Loucy (cell line): ENCODE data around the gene DOC2A.

Source experiments
- H2AFZ ChIP-seq: fragments of 200-600 bp; sonication (generic); 2 replicates; pipeline ENCODE4 v1.6.0; 2016; ENCODE audit warnings: antibody characterized with exemption, mild to moderate bottlenecking, low read length, moderate library complexity
- H3F3A ChIP-seq: fragments of 200-600 bp; 2 replicates; pipeline ENCODE4 v1.6.0; 2016; ENCODE audit warnings: antibody characterized with exemption, low read depth, mild to moderate bottlenecking
- H3K27me3 ChIP-seq: fragments of 200-600 bp; sonication (generic); 2 replicates; pipeline ENCODE4 v1.6.1; 2014; ENCODE audit warnings: low read length, mild to moderate bottlenecking; ENCODE audit not compliant: insufficient read depth, poor library complexity, severe bottlenecking
- H3K36me3 ChIP-seq: fragments of 200-600 bp; sonication (generic); 2 replicates; pipeline ENCODE4 v1.6.1; 2016; ENCODE audit warnings: low read length; ENCODE audit not compliant: insufficient read depth
- H3K4me1 ChIP-seq: fragments of 200-600 bp; sonication (generic); 2 replicates; pipeline ENCODE4 v1.5.1; 2014; ENCODE audit warnings: low read length, mild to moderate bottlenecking; ENCODE audit not compliant: insufficient read depth, poor library complexity, severe bottlenecking
- H3K4me2 ChIP-seq: fragments of 200-600 bp; sonication (generic); 2 replicates; pipeline ENCODE4 v1.6.0; 2014; ENCODE audit warnings: antibody characterized with exemption, low read length, low read depth, mild to moderate bottlenecking; ENCODE audit not compliant: poor library complexity, severe bottlenecking
- H3K4me3 ChIP-seq: fragments of 200-600 bp; sonication (generic); 2 replicates; pipeline ENCODE4 v1.5.1; 2014; ENCODE audit warnings: low read length, mild to moderate bottlenecking, mixed read lengths; ENCODE audit not compliant: poor library complexity, severe bottlenecking
- H3K79me2 ChIP-seq: fragments of 200-600 bp; sonication (generic); 2 replicates; pipeline ENCODE4 v1.6.1; 2014; ENCODE audit warnings: low read length; ENCODE audit not compliant: insufficient read depth
- H3K9ac ChIP-seq: fragments of 200-600 bp; sonication (generic); 2 replicates; pipeline ENCODE4 v1.6.0; 2014; ENCODE audit warnings: mild to moderate bottlenecking, low read depth, low read length, moderate library complexity; ENCODE audit not compliant: poor library complexity, severe bottlenecking
- H3K9me2 ChIP-seq: fragments of 200-600 bp; sonication (generic); replicated peaks from 2 replicates; pipeline ENCODE4 v1.6.1; 2016; ENCODE audit warnings: low read depth, low read length, mixed read lengths
- H3K9me3 ChIP-seq: fragments of 200-600 bp; sonication (generic); 2 replicates; pipeline ENCODE4 v1.6.1; 2014; ENCODE audit warnings: mild to moderate bottlenecking, antibody characterized with exemption, low read length, low read depth; ENCODE audit not compliant: insufficient read depth
- H4K20me1 ChIP-seq: fragments of 200-600 bp; sonication (generic); 2 replicates; pipeline ENCODE4 v1.6.0; 2014; ENCODE audit warnings: antibody characterized with exemption, low read length, mild to moderate bottlenecking; ENCODE audit not compliant: insufficient read depth, poor library complexity, severe bottlenecking
- EZH2phosphoT487 ChIP-seq: fragments of 200-600 bp; IDR thresholded peaks from 2 replicates; pipeline ENCODE4 v1.6.1; 2018; ENCODE audit warnings: antibody characterized with exemption, mild to moderate bottlenecking, moderate library complexity, borderline replicate concordance
- TF ChIP-seq, protein P1 (sequence below): fragments of 200-600 bp; sonication (generic); conservative IDR thresholded peaks from 2 replicates; pipeline ENCODE4 v1.5.1; 2014; ENCODE audit warnings: mild to moderate bottlenecking, antibody characterized with exemption, low read length

The DOC2A gene

DNA sequence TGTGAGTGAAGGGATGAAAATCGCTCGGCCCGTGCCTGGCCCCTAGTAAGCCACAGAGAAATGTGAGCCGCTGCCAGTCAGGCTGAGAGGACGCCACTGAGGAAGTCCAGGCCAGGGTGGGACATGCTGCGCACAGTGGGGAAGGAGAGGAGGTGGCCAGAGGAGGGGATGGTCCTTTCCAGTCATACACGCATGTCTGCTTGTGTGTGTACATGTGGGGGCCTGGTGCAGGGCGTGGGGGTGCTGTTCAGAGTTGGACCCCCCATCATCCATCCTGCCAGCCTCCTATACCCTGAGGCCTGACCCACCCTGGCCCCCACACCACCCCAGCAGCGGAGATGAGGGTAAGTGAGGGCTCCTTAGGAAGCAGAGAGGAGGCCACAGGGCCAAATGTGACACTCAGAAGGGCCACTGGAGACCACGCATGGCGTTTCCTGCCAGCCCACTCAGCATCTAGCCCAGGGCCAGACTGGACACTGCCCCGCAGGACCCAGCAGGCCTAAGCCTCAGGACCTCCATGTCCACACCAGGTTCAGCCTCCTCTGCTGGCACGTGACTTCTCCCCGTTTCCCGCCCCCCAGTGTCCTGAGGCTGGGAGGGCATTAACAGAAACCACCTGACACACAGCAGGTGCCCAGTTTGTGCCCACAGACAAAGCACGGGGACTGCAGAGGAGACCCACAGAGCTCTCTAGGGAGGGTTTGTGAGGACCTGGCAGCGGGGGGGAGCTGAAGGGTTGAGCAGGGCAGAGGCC is 7.0 kb downstream of the DOC2A start:
- H3K9me2 ChIP-seq: no peaks in the 10 kb centered on the region
- H3K79me2 ChIP-seq: no peaks in the 10 kb centered on the region
- H3K4me1 ChIP-seq: no peaks in the 10 kb centered on the region
- H4K20me1 ChIP-seq: peaks cover 2% of the 10 kb centered on the region
- no peak overlapping the region for H3K4me3 ChIP-seq
- H3F3A ChIP-seq: no peaks in the 10 kb centered on the region
- H3K27me3 ChIP-seq: no peaks in the 10 kb centered on the region
- H3K4me2 ChIP-seq: no peak overlapping the region
- H2AFZ ChIP-seq: no peak overlapping the region
- H3K9ac ChIP-seq: no peak overlapping the region
- no peak for TF ChIP-seq EZH2phosphoT487
- TF ChIP-seq, protein P1, sequence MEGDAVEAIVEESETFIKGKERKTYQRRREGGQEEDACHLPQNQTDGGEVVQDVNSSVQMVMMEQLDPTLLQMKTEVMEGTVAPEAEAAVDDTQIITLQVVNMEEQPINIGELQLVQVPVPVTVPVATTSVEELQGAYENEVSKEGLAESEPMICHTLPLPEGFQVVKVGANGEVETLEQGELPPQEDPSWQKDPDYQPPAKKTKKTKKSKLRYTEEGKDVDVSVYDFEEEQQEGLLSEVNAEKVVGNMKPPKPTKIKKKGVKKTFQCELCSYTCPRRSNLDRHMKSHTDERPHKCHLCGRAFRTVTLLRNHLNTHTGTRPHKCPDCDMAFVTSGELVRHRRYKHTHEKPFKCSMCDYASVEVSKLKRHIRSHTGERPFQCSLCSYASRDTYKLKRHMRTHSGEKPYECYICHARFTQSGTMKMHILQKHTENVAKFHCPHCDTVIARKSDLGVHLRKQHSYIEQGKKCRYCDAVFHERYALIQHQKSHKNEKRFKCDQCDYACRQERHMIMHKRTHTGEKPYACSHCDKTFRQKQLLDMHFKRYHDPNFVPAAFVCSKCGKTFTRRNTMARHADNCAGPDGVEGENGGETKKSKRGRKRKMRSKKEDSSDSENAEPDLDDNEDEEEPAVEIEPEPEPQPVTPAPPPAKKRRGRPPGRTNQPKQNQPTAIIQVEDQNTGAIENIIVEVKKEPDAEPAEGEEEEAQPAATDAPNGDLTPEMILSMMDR: no peak
- no peaks in the 10 kb centered on the region for H3K9me3 ChIP-seq
- no peaks in the 10 kb centered on the region for H3K36me3 ChIP-seq

DNA sequence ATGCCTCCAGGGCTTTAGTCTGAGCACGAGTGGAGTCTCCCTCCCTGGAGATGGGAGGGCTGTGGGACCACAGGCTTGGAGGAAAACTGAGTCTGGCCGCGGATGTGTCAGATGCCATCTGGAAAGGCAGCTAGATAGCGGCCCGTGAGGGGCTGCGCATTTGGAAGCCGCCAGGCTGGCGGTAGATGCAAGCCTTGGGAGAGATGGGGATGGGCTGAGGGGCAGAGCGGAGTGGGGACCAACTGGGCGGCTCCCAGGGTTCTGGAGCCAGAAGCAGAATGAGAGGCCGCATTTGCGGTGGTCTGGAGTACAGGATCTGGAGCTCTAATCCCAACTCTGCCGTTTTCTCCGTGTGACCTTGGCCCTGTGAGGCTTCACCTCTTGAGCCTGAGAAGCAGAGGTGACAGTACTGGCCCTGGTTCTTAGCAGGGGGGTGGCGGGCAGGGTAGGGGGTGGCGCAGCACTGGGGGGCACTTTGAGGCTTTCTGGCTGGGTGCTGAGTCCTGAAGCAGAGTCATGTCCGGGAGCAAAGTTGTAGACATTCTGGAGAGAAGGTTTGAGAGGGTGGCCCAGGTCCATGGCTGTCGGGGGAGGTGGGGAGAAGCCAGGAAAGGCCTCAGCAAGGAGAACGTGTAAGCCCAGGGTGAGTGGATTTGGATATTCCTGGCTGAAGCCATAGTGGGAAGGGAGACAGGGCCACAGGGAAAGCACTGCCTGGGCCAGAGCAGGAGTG is 8.0 kb downstream of the DOC2A start:
- Histone ChIP-seq H3K9me3 (no peaks in the 10 kb centered on the region), H3K4me1 (no peaks in the 10 kb centered on the region), H3K27me3 (no peaks in the 10 kb centered on the region), H3K79me2 (0 out of 2 replicates have a peak, but pooled peaks cover under 1% of the 10 kb centered on the region), H3K4me3 (no peak overlapping the region), H3K36me3 (no peaks in the 10 kb centered on the region), H3K9ac (no peak overlapping the region), H3F3A (no peaks in the 10 kb centered on the region), H3K4me2 (no peak overlapping the region), H4K20me1 (peaks cover 2% of the 10 kb centered on the region), H2AFZ (no peak overlapping the region), H3K9me2 (no peaks in the 10 kb centered on the region)
- TF ChIP-seq, protein P1: no peak
- no peak for TF ChIP-seq EZH2phosphoT487

DNA sequence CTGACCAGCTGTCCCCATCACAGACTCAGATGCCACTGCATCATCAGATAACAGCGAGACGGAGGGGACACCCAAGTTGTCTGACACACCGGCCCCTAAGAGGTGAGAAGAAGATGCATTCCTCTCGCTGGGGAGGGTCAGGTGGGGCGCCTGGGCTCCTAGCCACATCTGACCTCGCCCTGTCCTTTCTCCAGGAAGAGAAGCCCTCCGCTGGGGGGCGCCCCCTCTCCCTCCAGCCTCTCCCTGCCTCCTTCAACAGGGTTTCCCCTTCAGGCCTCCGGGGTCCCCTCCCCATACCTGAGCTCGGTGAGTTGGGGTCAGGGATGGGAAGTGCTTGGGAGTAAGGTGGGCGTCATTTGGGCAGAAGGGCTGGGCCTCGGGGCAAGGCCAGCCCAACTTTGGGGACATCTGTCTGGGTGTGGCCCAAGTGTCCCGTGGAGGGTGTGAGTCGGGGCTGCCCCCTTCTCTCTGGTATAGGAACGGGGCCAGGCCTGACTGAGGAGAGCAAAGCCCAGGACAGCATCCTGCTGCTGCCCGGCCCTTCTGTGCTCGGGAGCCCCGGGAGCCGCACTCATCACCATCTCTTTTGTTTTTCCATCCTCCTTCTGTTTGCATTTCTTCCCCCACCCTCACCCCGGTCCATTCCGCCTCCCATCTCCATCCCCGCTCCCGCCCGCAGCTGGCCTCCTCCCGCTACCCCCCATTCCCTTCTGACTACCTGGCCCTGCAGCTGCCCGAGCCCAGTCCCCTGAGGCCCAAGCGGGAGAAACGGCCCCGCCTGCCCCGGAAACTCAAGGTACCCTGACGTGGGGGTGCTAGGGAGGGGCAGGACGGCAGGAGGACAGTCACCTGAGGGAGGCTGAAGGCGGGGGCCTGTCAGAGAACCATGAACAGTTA is 9.8 kb downstream of the DOC2A start:
- Histone ChIP-seq H3K4me1 (peaks cover 6% of the 10 kb centered on the region), H2AFZ (no peak overlapping the region), H3K9ac (no peak overlapping the region), H3K36me3 (no peaks in the 10 kb centered on the region), H3K4me2 (no peak overlapping the region), H4K20me1 (peaks cover 2% of the 10 kb centered on the region), H3K9me2 (no peaks in the 10 kb centered on the region), H3K27me3 (no peaks in the 10 kb centered on the region), H3F3A (no peaks in the 10 kb centered on the region), H3K9me3 (no peaks in the 10 kb centered on the region), H3K4me3 (no peak overlapping the region), H3K79me2 (peaks cover 18% of the 10 kb centered on the region)
- TF ChIP-seq EZH2phosphoT487: no peak
- TF ChIP-seq, protein P1: no peak
